DOHH2 (cell line): ENCODE measurements around the gene ARL2BP.
A peak's percentile ranks its signal among the peaks of the same experiment; 100 is the strongest.

Source experiments
- H3F3A ChIP-seq: fragments of 200-600 bp; sonication (generic), shearing (Covaris generic); 2 replicates; pipeline ENCODE4 v1.6.0; 2016; ENCODE audit warnings: antibody characterized with exemption, mild to moderate bottlenecking; ENCODE audit not compliant: control insufficient read depth, insufficient read depth
- H3K27ac ChIP-seq: fragments of 200-600 bp; sonication (generic); 2 replicates; pipeline ENCODE4 v1.5.1; 2014; ENCODE audit warnings: low read depth, mild to moderate bottlenecking, low read length, moderate library complexity
- H3K27me3 ChIP-seq: fragments of 200-600 bp; sonication (generic); 2 replicates; pipeline ENCODE4 v1.6.1; 2014; ENCODE audit warnings: mild to moderate bottlenecking, low read length, mixed read lengths; ENCODE audit not compliant: control insufficient read depth
- H3K36me3 ChIP-seq: fragments of 200-600 bp; sonication (generic); 2 replicates; pipeline ENCODE4 v1.6.1; 2014; ENCODE audit warnings: mild to moderate bottlenecking, low read length, moderate library complexity, mixed read lengths; ENCODE audit not compliant: control insufficient read depth
- H3K4me1 ChIP-seq: fragments of 200-600 bp; sonication (generic); 2 replicates; pipeline ENCODE4 v1.6.1; 2014; ENCODE audit warnings: mild to moderate bottlenecking, low read length, mixed read lengths; ENCODE audit not compliant: control insufficient read depth
- H3K4me2 ChIP-seq: fragments of 200-600 bp; sonication (generic); 2 replicates; pipeline ENCODE4 v1.6.0; 2014; ENCODE audit warnings: mild to moderate bottlenecking, low read length, moderate library complexity
- H3K4me3 ChIP-seq: fragments of 200-600 bp; sonication (generic); 2 replicates; pipeline ENCODE4 v1.5.1; 2014; ENCODE audit warnings: mild to moderate bottlenecking, low read length, mixed read lengths
- H3K79me2 ChIP-seq: fragments of 200-600 bp; sonication (generic); 2 replicates; pipeline ENCODE4 v1.6.1; 2014; ENCODE audit warnings: mild to moderate bottlenecking, low read length, mixed read lengths; ENCODE audit not compliant: control insufficient read depth
- H3K9me2 ChIP-seq: fragments of 200-600 bp; sonication (generic); replicated peaks from 2 replicates; pipeline ENCODE4 v1.6.1; 2014; ENCODE audit warnings: mild to moderate bottlenecking, low read length, mixed read lengths; ENCODE audit not compliant: control insufficient read depth
- H3K9me3 ChIP-seq: fragments of 200-600 bp; sonication (generic); 2 replicates; pipeline ENCODE4 v1.6.1; 2014; ENCODE audit warnings: antibody characterized with exemption, low read length, mixed read lengths; ENCODE audit not compliant: control insufficient read depth, insufficient read depth
- H4K20me1 ChIP-seq: fragments of 200-600 bp; sonication (generic); 2 replicates; pipeline ENCODE4 v1.6.0; 2014; ENCODE audit warnings: low read depth, mild to moderate bottlenecking, antibody characterized with exemption, low read length, moderate library complexity; ENCODE audit not compliant: control insufficient read depth, insufficient read depth
- CTCF ChIP-seq: fragments of 200-600 bp; sonication (generic); IDR thresholded peaks from one replicate; pipeline ENCODE4 v1.5.1; 2014; ENCODE audit warnings: antibody characterized with exemption, mild to moderate bottlenecking, low read depth, low read length; ENCODE audit not compliant: poor library complexity, severe bottlenecking
- EZH2phosphoT487 ChIP-seq: fragments of 200-600 bp; sonication (generic); IDR thresholded peaks from 2 replicates; pipeline ENCODE4 v1.6.1; 2017; ENCODE audit warnings: borderline replicate concordance, mild to moderate bottlenecking, antibody characterized with exemption, low read length, moderate library complexity, mixed read lengths

ARL2BP gene

DNA sequence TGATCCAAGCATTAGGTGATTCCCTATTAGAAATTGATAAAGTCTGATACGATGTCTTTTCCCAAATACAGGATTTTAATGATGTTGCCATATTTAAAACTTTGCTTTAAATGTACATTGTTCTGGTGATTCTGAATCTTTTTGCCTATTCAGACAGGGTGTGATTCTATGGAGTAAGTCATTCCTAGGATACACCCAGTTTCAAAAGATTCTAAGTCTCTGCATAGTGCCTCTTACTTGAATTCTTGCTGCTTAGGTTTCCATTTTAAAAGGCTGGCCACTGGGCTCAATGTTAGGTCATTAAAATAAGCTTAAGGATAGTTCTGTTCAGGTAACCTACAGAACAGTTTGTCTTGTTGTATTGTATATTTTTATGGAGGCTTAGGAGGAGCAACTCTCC lies 22.0 kb upstream of the ARL2BP start:
- H3K36me3 ChIP-seq, result peaks cover 59% of the 10 kb centered on the region
- H4K20me1 ChIP-seq, result no peaks in the 10 kb centered on the region
- no peaks in the 10 kb centered on the region for H3K9me2 ChIP-seq
- peaks cover 16% of the 10 kb centered on the region for H3K4me1 ChIP-seq
- no peak overlapping the region for H3K4me3 ChIP-seq
- H3K79me2 ChIP-seq, result no peaks in the 10 kb centered on the region
- no peaks in the 10 kb centered on the region for H3K9me3 ChIP-seq
- no peak overlapping the region for H3K4me2 ChIP-seq
- no peak overlapping the region for H3K27ac ChIP-seq
- no peak for TF ChIP-seq CTCF
- TF ChIP-seq EZH2phosphoT487, result no peak
- no peaks in the 10 kb centered on the region for H3F3A ChIP-seq
- H3K27me3 ChIP-seq, result no peaks in the 10 kb centered on the region

DNA sequence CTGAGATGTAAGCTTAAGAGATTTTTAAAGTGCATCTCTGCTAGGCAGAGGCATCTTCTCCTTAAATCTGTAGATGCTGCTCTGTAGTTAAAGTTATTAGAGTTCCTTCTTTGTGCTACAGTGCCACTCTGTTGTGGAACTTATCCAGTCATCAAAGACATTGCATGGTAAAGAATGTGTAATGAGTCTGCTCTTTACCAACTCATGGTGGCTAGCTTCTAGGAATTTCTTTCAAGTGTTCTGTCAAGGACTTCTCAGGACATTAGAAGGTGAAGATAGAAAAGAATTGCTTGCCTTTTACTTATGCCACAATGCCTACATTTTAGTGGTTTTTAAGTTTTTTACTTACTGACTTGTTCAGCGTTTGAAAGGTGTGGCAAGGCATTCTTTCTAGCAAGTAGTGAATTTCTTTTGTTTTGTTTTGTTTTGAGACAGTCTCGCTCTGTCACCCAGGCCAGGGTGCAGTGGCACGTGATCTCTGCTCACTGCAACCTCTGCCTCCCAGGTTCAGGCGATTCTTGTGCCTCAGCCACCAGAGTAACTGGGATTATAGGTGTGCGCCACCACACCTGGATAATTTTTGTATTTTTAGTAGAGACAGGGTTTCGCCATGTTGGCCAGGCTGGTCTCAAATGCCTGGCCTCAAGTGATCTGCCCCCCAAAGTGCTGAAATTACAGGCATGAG lies 20.3 kb upstream of the ARL2BP start:
- Histone ChIP-seq H3F3A (no peaks in the 10 kb centered on the region), H4K20me1 (no peaks in the 10 kb centered on the region), H3K9me2 (no peaks in the 10 kb centered on the region), H3K27me3 (no peaks in the 10 kb centered on the region), H3K27ac (no peak overlapping the region), H3K79me2 (no peaks in the 10 kb centered on the region), H3K4me1 (peaks cover 16% of the 10 kb centered on the region), H3K4me2 (0 out of 2 replicates have a peak overlapping the region, but pooled peaks have one; percentile 14), H3K36me3 (peaks cover 65% of the 10 kb centered on the region), H3K9me3 (no peaks in the 10 kb centered on the region), H3K4me3 (no peak overlapping the region)
- TF ChIP-seq EZH2phosphoT487 (no peak), CTCF (no peak)

DNA sequence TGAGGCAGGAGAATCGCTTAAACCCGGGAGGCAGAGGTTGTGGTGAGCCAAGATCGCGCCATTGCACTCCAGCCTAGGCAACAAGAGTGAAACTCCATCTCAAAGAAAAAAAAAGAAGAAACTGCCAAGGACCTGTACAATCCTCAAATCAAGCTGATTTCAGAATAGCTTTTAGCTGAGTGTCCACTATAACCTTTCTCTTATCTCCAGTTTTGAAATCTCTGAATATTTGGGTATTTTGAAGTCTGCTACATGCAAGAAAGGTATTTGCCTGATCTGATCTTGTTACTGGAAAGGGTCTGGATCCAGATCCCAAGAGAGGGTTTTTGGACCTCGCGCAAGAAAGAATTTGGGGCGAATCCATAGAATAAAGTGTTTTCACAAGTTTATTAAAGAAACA lies 19.1 kb upstream of the ARL2BP start:
- H3K4me2 ChIP-seq, result no peak overlapping the region
- H3K4me3 ChIP-seq, result no peak overlapping the region
- TF ChIP-seq CTCF (no peak), EZH2phosphoT487 (no peak)
- H3K9me2 ChIP-seq, result no peaks in the 10 kb centered on the region
- no peaks in the 10 kb centered on the region for H3K9me3 ChIP-seq
- no peak overlapping the region for H3K27ac ChIP-seq
- no peaks in the 10 kb centered on the region for H3K79me2 ChIP-seq
- peaks cover 16% of the 10 kb centered on the region for H3K4me1 ChIP-seq
- peaks cover 69% of the 10 kb centered on the region for H3K36me3 ChIP-seq
- H3K27me3 ChIP-seq, result no peaks in the 10 kb centered on the region
- H3F3A ChIP-seq, result no peaks in the 10 kb centered on the region
- H4K20me1 ChIP-seq, result no peaks in the 10 kb centered on the region
